Endothelial cell of umbilical vein (primary cell): ENCODE data around the gene CFD. TPM values are rescaled to one million over a fixed set of nuclear protein-coding genes. Genes with fewer than 3 reads are reported as not detected.

ENCODE experiments used
- BruUV-seq: library from RNA; stranded (reverse); fragments of 400-500 nt; replicated peaks from 2 replicates; lab custom pipeline; 2021; lab: Mats Ljungman, UMichigan
- CTCF ChIA-PET: fragments of 300-600, 350-600 bp; sonication (Branson Sonifier 250); formaldehyde crosslinking; loops from one replicate; lab custom pipeline; 2021; ENCODE audit warnings: antibody characterized with exemption, inconsistent platforms; lab: Charles Lee
- POLR2A ChIA-PET: fragments of 300-600, 350-600 bp; sonication (Branson Sonifier 250); formaldehyde crosslinking; loops from one replicate; lab custom pipeline; 2021; ENCODE audit warnings: antibody characterized with exemption, inconsistent platforms; lab: Charles Lee
- DNase-seq: peaks from one replicate; pipeline ENCODE4 v3.0.0-alpha.2; 2011; ENCODE audit warnings: low read depth, low spot score
- FAIRE-seq: peaks from 2 replicates; lab custom pipeline; 2011; peaks lifted over from hg19 to GRCh38; lab: Jason Lieb, UNC
- H2AFZ ChIP-seq: 2 replicates; pipeline ENCODE4 v1.6.0; 2012; ENCODE audit warnings: low read depth, low read length, control low read depth, inconsistent platforms
- H3K27ac ChIP-seq: 2 replicates; pipeline ENCODE4 v1.5.1; 2011; ENCODE audit warnings: low read depth, mild to moderate bottlenecking, control low read depth, low read length, moderate library complexity; ENCODE audit not compliant: insufficient read depth
- H3K27me3 ChIP-seq, 2 experiments: 2 replicates each; pipeline versions ENCODE4 v1.6.0 to v1.6.1; 2011; ENCODE audit warnings: low read length in 2 of 2, mixed read lengths in 1 of 2; ENCODE audit not compliant: control insufficient read depth in 2 of 2, insufficient read depth in 2 of 2
- H3K36me3 ChIP-seq, 2 experiments: 2 replicates in 1 of 2; 3 replicates in 1 of 2; pipeline ENCODE4 v1.5.1; 2011; ENCODE audit warnings: low read length in 2 of 2, mild to moderate bottlenecking in 1 of 2, moderate library complexity in 1 of 2; ENCODE audit not compliant: control insufficient read depth in 2 of 2, insufficient read depth in 2 of 2; ENCODE audit errors: extremely low read depth in 1 of 2
- H3K4me1 ChIP-seq: 3 replicates; pipeline ENCODE4 v1.5.1; 2011; ENCODE audit warnings: mild to moderate bottlenecking, low read length; ENCODE audit not compliant: control insufficient read depth, insufficient read depth; ENCODE audit errors: extremely low read depth
- H3K4me2 ChIP-seq: 2 replicates; pipeline ENCODE4 v1.6.1; 2011; ENCODE audit warnings: low read length, control low read depth, mixed read lengths; ENCODE audit not compliant: insufficient read depth
- H3K4me3 ChIP-seq, 3 experiments: fragments of 200-600 bp in 1 of 3; sonication (generic), shearing (Covaris generic) in 1 of 3; replicated peaks in 1 of 3; 2 replicates each; pipeline ENCODE4 v1.5.1; 2011 to 2016; ENCODE audit warnings: control low read depth in 3 of 3, low read length in 3 of 3, mild to moderate bottlenecking in 2 of 3, inconsistent platforms in 1 of 3, low read depth in 1 of 3, moderate library complexity in 1 of 3; ENCODE audit not compliant: insufficient read depth in 1 of 3
- H3K79me2 ChIP-seq: 2 replicates; pipeline ENCODE4 v1.6.0; 2012; ENCODE audit warnings: low read length, inconsistent platforms; ENCODE audit not compliant: control insufficient read depth, insufficient read depth
- H3K9ac ChIP-seq: replicated peaks from 2 replicates; pipeline ENCODE3; 2011; ENCODE audit warnings: low read length, control low read depth; ENCODE audit not compliant: insufficient read depth; ENCODE audit errors: extremely low read depth
- H3K9me1 ChIP-seq: replicated peaks from 3 replicates; pipeline ENCODE4 v1.6.0; 2011; ENCODE audit warnings: mild to moderate bottlenecking, low read length; ENCODE audit not compliant: control insufficient read depth, insufficient read depth; ENCODE audit errors: extremely low read depth
- H3K9me3 ChIP-seq: replicated peaks from 2 replicates; pipeline ENCODE4 v1.5.1; 2012; ENCODE audit warnings: low read length, inconsistent platforms; ENCODE audit not compliant: control insufficient read depth, insufficient read depth
- H4K20me1 ChIP-seq: replicated peaks from 2 replicates; pipeline ENCODE3; 2011; ENCODE audit warnings: mild to moderate bottlenecking, low read length; ENCODE audit not compliant: control insufficient read depth, insufficient read depth; ENCODE audit errors: extremely low read depth
- CTCF ChIP-seq, 2 donors: IDR thresholded peaks; 1 replicate in 1 of 2; 2 replicates in 1 of 2; pipeline ENCODE4 v1.5.1; 2011; ENCODE audit warnings: low read length in 2 of 2, mild to moderate bottlenecking in 2 of 2, moderate library complexity in 2 of 2, control low read depth in 1 of 2, inconsistent platforms in 1 of 2, low read depth in 1 of 2; ENCODE audit not compliant: insufficient read depth in 1 of 2; ENCODE audit errors: extremely low read depth in 1 of 2
- EZH2 ChIP-seq: IDR thresholded peaks from 2 replicates; pipeline ENCODE4 v1.6.1; 2012; ENCODE audit warnings: borderline replicate concordance, low read depth, mild to moderate bottlenecking, moderate library complexity, low read length, inconsistent platforms; ENCODE audit not compliant: severe bottlenecking
- FOS ChIP-seq: IDR thresholded peaks from 2 replicates; pipeline ENCODE4 v1.6.1; 2011; ENCODE audit warnings: mild to moderate bottlenecking, low read length, moderate library complexity, borderline replicate concordance; ENCODE audit not compliant: insufficient read depth
- GATA2 ChIP-seq: IDR thresholded peaks from 2 replicates; pipeline ENCODE4 v1.7.0; 2011; ENCODE audit warnings: low read depth, mild to moderate bottlenecking, moderate library complexity, mixed read lengths, low read length; ENCODE audit not compliant: insufficient read length, insufficient read depth
- JUN ChIP-seq: IDR thresholded peaks from 2 replicates; pipeline ENCODE4 v1.6.1; 2011; ENCODE audit warnings: borderline replicate concordance, low read depth; ENCODE audit not compliant: insufficient read length, insufficient read depth
- MYC ChIP-seq: IDR thresholded peaks from one replicate; pipeline ENCODE4 v1.6.1; 2011; ENCODE audit warnings: mild to moderate bottlenecking, low read depth, low read length
- POLR2A ChIP-seq: IDR thresholded peaks from 2 replicates; pipeline ENCODE4 v1.6.1; 2012; ENCODE audit warnings: low read depth, mild to moderate bottlenecking, control low read depth, low read length
- POLR2AphosphoS5 ChIP-seq: IDR thresholded peaks from 2 replicates; pipeline ENCODE4 v1.6.1; 2012; ENCODE audit warnings: low read depth, mild to moderate bottlenecking, control low read depth, low read length, moderate library complexity; ENCODE audit not compliant: insufficient read depth
- dilution Hi-C: fragments of 300-500 bp; cut with MboI; formaldehyde crosslinking; loops from one replicate; pipeline ENCODE4 v1.15.0; 2019; ENCODE audit warnings: low sequenced_read_pairs; ENCODE audit not compliant: extremely low pct_ligation_motif_present
- intact Hi-C: fragments of 100-400 bp; cut with micrococcal nuclease; formaldehyde crosslinking; loops from one replicate; pipeline ENCODE4 v1.10.0; 2022
- polyA plus RNA-seq, 4 experiments: library from polyadenylated mRNA; depleted of rRNA in 3 of 4; stranded (reverse) in 3 of 4; unstranded in 1 of 4; fragments of >200 nt; gene quantifications; 2 replicates each; pipeline versions ENCODE4 v1.2.1 to v1.2.3, GENCODE V29; 2011 to 2012; ENCODE audit warnings: missing spikeins in 1 of 4
- total RNA-seq: library from RNA; stranded (reverse); gene quantifications from 2 replicates; pipeline ENCODE4 v1.2.3, GENCODE V29; 2021
- TF ChIP-seq, protein P1 (sequence below): IDR thresholded peaks from 2 replicates; pipeline ENCODE4 v1.6.1; 2011; ENCODE audit not compliant: insufficient read depth, insufficient read length

The CFD gene
- total and polyA plus RNA-seq, 2 donors (not counting 3 experiments of a cell fraction or from before 2014, with no cell fraction given), result 0.25 to 0.40 TPM

GRCh38 chr19:900043-900301, 40.5 kb downstream of the CFD start:
- Histone ChIP-seq H3K4me3 (no peak overlapping the region), H2AFZ (no peak overlapping the region), H3K79me2 (no peaks in the 10 kb centered on the region), H4K20me1 (no peaks in the 10 kb centered on the region), H3K27me3 (no peaks in the 10 kb centered on the region), H3K27ac (no peak overlapping the region), H3K36me3 (peaks cover 0 to 11% of the 10 kb centered on the region in 2 experiments), H3K9ac (no peak overlapping the region), H3K9me1 (no peaks in the 10 kb centered on the region), H3K9me3 (no peaks in the 10 kb centered on the region), H3K4me2 (no peak overlapping the region), H3K4me1 (no peaks in the 10 kb centered on the region)
- TF ChIP-seq POLR2A (no peak), GATA2 (no peak), POLR2AphosphoS5 (no peak), MYC (no peak), FOS (no peak), EZH2 (no peak), CTCF (IDR thresholded peaks at IDR 0.05; ENCODE audit: extremely low read depth in 1 of 2, insufficient read depth in 1 of 2, low read depth in 1 of 2, low read length in 2 of 2) (no peak), JUN (no peak)
- TF ChIP-seq, protein P1, sequence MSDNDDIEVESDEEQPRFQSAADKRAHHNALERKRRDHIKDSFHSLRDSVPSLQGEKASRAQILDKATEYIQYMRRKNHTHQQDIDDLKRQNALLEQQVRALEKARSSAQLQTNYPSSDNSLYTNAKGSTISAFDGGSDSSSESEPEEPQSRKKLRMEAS, result no peak
- ChIA-PET POLR2A (no interaction called here), CTCF (interaction anchor here (0.5 kb wide), 1 partner anchor 155 kb away, joined by 3 read pairs; no protein-coding TSS in a partner anchor)
- dilution Hi-C loops, result no loop called here
- intact Hi-C loops, result no loop called here
- DNase-seq (no peak), FAIRE-seq (no peak)
- no TSS peak for BruUV-seq
